Mucosa of stomach (tissue), 1 donor: Measurements from ENCODE around the gene OR10A5.
"Not testable (repeated sequence)": the region's sequence is repeated elsewhere in the genome, so short reads cannot be mapped to it uniquely, and the experiment has no call there.

Experiments used
- H3K27me3 ChIP-seq: one replicate; pipeline ENCODE4 v1.7.0; 2013; ENCODE audit warnings: mild to moderate bottlenecking, low read length; ENCODE audit not compliant: control insufficient read depth, insufficient read depth
- H3K36me3 ChIP-seq: one replicate; pipeline ENCODE4 v1.7.0; 2013; ENCODE audit warnings: low read length; ENCODE audit not compliant: control insufficient read depth, insufficient read depth
- H3K4me1 ChIP-seq: one replicate; pipeline ENCODE4 v1.7.0; 2013; ENCODE audit warnings: mild to moderate bottlenecking, low read length; ENCODE audit not compliant: control insufficient read depth, insufficient read depth
- H3K4me3 ChIP-seq: one replicate; pipeline ENCODE4 v1.7.0; 2013; ENCODE audit warnings: low read length
- H3K9ac ChIP-seq: one replicate; pipeline ENCODE4 v1.7.0; 2013; ENCODE audit warnings: mild to moderate bottlenecking, low read length, moderate library complexity
- H3K9me3 ChIP-seq: one replicate; pipeline ENCODE4 v1.7.0; 2013; ENCODE audit warnings: mild to moderate bottlenecking, low read length, moderate library complexity; ENCODE audit not compliant: control insufficient read depth
- donor health status: Pancreatic carcinoma.

Gene OR10A5, protein sequence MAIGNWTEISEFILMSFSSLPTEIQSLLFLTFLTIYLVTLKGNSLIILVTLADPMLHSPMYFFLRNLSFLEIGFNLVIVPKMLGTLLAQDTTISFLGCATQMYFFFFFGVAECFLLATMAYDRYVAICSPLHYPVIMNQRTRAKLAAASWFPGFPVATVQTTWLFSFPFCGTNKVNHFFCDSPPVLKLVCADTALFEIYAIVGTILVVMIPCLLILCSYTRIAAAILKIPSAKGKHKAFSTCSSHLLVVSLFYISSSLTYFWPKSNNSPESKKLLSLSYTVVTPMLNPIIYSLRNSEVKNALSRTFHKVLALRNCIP

GRCh38 chr11:6845383-6845782 lies at the start of gene OR10A5:
OR10A5 (plus strand) TSS chr11:6845683; CDS start chr11:6845683, 0 bp downstream.
- H3K9me3 ChIP-seq = no peaks in the 10 kb centered on the region
- no peaks in the 10 kb centered on the region for H3K4me1 ChIP-seq
- H3K27me3 ChIP-seq = no peaks in the 10 kb centered on the region
- no peak within 1 kb of the TSS for H3K9ac ChIP-seq
- H3K36me3 ChIP-seq = no peaks in the 10 kb centered on the region
- H3K4me3 ChIP-seq = no peak within 1 kb of the TSS

DNA sequence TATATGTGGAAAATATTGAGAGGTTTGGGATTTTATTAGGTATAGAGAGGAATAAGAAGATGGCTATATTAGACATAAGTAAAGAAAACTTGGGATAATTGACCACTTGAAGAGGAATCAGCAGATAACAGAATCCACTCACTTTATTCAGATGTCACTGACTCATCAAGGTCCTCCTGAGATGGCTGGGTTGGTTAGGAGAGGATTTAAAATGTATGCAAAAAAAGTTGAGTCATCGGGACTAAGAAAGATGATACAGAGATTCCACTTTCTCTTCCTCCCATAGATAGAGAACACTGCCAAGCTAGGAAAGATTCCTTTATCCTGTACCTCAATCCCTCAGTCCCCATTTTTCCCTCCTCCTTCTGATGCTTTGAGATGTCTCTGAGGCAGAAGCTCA lies 46.1 kb upstream of the OR10A5 start, which contains the start of gene OR6A2:
TSS of gene OR6A2 (minus strand) at position 288 of the 400 bp plus-strand sequence. CDS start 3,981 bp downstream, outside the sequence.
- no peak within 1 kb of the TSS for H3K9ac ChIP-seq

GRCh38 chr11:6801075-6801474 lies 44.4 kb upstream of the OR10A5 start:
- H3K36me3 ChIP-seq, H3K9me3 ChIP-seq, H3K9ac ChIP-seq, H3K4me1 ChIP-seq, H3K4me3 ChIP-seq, H3K27me3 ChIP-seq: not testable (repeated sequence)

More for the DNA sequence above, 46.1 kb upstream of the OR10A5 start, which contains the start of gene OR6A2:
- Histone ChIP-seq H3K27me3 (no peaks in the 10 kb centered on the region), H3K36me3 (no peaks in the 10 kb centered on the region), H3K9me3 (no peaks in the 10 kb centered on the region), H3K4me3 (no peak within 1 kb of the TSS), H3K4me1 (no peaks in the 10 kb centered on the region)

DNA sequence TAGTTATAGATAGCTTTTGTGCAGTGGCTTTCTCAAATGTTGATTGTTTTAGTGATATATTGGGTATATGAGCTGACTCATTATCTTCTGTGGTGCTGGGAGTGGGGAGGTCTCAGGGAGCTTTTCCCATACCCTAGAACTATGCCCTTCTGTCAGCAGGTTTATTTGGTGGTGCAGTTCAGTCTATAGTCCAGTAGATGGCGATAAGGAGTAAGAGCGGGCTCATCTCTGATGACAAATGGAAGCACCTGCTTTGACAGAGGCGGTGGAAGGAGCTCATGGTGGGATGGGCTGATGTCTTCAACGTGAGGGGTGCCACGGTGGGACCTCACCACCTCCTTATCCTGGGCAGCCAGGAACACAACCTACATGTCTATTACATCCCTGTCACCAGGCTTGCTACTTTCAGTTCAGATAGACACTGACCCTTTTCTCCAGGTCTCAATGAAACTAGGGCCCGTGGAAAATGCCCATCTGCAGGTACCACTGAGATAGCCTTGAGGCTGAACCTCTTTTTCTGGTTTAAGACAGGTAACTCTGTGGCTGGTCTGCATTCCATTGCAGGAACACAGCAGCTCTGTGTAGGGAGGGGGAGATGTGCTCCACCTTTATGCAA lies 33.0 kb upstream of the OR10A5 start:
- no peaks in the 10 kb centered on the region for H3K36me3 ChIP-seq
- no peak overlapping the region for H3K9ac ChIP-seq
- no peaks in the 10 kb centered on the region for H3K27me3 ChIP-seq
- H3K9me3 ChIP-seq = no peaks in the 10 kb centered on the region
- H3K4me1 ChIP-seq = no peaks in the 10 kb centered on the region
- no peak overlapping the region for H3K4me3 ChIP-seq

DNA sequence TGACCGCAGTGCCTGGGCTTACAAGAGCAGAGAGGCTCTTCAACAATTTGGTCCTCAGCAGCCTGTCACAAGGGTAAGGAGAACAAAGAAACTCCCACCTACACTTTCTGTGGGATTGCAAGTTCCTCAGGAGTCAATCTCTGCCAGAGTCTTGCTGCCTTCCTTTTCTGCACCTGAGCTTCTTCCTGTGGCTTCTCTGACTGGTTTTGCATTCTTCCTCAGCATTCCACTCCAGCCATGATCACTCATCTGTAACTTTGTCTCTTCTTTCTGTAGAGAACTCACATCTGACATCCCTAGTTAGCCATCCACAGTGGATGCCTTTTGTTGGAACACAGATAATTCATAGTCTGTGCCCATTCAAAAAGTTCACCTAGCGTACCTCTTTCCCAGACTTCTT lies 31.8 kb upstream of the OR10A5 start:
- no peaks in the 10 kb centered on the region for H3K4me1 ChIP-seq
- no peaks in the 10 kb centered on the region for H3K36me3 ChIP-seq

DNA sequence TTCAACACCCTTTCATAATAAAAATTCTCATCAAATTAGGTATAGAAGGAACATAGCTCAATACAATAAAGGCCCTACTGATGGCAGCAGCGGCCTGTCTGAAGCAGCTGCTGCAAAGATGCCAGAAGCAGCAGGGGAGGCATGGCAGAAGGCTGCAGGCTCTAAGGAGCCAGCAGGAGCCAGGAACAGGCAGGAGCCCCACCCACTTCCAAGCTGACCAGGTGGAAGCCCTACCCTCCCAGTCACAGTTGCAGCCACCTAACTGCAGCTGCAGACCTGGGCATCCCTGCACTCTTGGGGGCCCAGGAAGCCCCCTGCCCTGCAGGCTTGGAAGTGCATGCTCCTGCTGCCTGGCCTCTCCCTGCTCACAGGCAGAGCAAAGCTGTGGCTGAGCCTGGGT lies 27.8 kb upstream of the OR10A5 start:
- no peaks in the 10 kb centered on the region for H3K9me3 ChIP-seq
- no peaks in the 10 kb centered on the region for H3K36me3 ChIP-seq
- no peak overlapping the region for H3K4me3 ChIP-seq
- no peaks in the 10 kb centered on the region for H3K27me3 ChIP-seq
- no peak overlapping the region for H3K9ac ChIP-seq
- no peaks in the 10 kb centered on the region for H3K4me1 ChIP-seq

More for the DNA sequence above, 31.8 kb upstream of the OR10A5 start:
- no peaks in the 10 kb centered on the region for H3K9me3 ChIP-seq
- no peak overlapping the region for H3K9ac ChIP-seq
- H3K27me3 ChIP-seq = no peaks in the 10 kb centered on the region
- no peak overlapping the region for H3K4me3 ChIP-seq

GRCh38 chr11:6818967-6819366 lies 26.5 kb upstream of the OR10A5 start:
- no peak overlapping the region for H3K9ac ChIP-seq
- H3K27me3 ChIP-seq = no peaks in the 10 kb centered on the region
- no peaks in the 10 kb centered on the region for H3K4me1 ChIP-seq
- H3K9me3 ChIP-seq = no peaks in the 10 kb centered on the region
- H3K4me3 ChIP-seq = no peak overlapping the region
- no peaks in the 10 kb centered on the region for H3K36me3 ChIP-seq

DNA sequence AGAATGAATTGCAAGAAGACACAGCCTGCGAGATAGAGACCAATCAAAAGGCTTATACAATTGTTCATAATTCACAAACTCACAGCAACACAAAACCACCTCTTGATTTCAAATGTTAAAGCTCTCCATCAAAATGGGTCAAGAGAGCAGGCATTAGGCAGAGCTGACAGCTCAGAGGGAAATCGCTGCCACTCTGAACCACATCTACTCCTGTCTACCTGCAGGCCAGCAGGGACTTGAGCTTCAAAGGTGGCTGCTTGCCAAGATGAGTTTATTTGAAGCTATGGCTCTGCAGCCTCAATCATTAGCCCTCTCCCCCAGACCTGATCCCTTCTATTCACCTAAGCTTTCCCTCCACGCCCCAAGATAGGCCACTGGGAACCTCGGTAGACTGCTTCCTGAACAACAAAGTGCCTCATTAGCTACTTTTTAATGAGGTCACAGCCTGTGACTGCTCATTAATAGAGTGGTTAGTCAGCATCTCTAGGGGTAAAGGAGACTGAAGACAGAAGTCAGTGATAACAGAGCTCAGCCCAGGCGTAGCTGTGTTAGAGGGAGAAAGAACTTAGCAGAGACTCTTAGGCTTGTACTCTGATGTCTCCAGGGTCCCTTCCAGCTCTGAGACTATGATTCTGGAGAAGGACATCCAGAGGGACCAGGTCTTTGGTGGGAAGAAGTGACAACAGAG lies 21.2 kb upstream of the OR10A5 start:
- H3K9me3 ChIP-seq = no peaks in the 10 kb centered on the region

GRCh38 chr11:6825231-6825744 lies 20.2 kb upstream of the OR10A5 start:
- Histone ChIP-seq H3K36me3 (no peaks in the 10 kb centered on the region), H3K27me3 (no peaks in the 10 kb centered on the region), H3K9me3 (no peaks in the 10 kb centered on the region), H3K9ac (no peak overlapping the region), H3K4me1 (no peaks in the 10 kb centered on the region), H3K4me3 (no peak overlapping the region)

More for the DNA sequence above, 21.2 kb upstream of the OR10A5 start:
- H3K4me3 ChIP-seq = no peak overlapping the region
- H3K9ac ChIP-seq = no peak overlapping the region
- no peaks in the 10 kb centered on the region for H3K4me1 ChIP-seq
- no peaks in the 10 kb centered on the region for H3K27me3 ChIP-seq
- no peaks in the 10 kb centered on the region for H3K36me3 ChIP-seq

GRCh38 chr11:6828103-6828502 lies 17.4 kb upstream of the OR10A5 start:
- Histone ChIP-seq H3K9me3 (no peaks in the 10 kb centered on the region), H3K36me3 (no peaks in the 10 kb centered on the region), H3K4me3 (no peak overlapping the region), H3K9ac (no peak overlapping the region), H3K4me1 (no peaks in the 10 kb centered on the region), H3K27me3 (no peaks in the 10 kb centered on the region)

DNA sequence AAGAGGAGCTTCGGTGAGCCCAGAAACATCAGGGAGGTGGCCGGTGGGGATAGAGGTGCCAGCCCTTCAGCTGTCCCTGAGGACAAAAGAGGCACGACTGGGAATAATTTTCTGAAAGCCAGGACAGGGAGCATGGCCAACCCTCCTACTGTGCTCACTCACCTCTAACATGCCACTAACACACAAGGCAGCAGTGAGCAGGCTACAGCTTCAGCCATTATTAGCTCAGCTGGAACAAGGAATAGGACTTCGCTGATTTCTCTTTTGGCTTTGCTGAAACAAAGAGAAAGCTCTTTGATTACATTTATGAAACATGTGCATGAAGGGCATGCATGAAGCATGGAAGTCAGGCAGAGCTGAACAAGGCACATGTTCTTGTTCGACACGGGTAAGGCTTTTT lies 12.1 kb upstream of the OR10A5 start:
- H3K4me3 ChIP-seq = no peak overlapping the region
- no peaks in the 10 kb centered on the region for H3K4me1 ChIP-seq
- no peak overlapping the region for H3K9ac ChIP-seq
- H3K9me3 ChIP-seq = no peaks in the 10 kb centered on the region
- H3K36me3 ChIP-seq = no peaks in the 10 kb centered on the region
- H3K27me3 ChIP-seq = no peaks in the 10 kb centered on the region

DNA sequence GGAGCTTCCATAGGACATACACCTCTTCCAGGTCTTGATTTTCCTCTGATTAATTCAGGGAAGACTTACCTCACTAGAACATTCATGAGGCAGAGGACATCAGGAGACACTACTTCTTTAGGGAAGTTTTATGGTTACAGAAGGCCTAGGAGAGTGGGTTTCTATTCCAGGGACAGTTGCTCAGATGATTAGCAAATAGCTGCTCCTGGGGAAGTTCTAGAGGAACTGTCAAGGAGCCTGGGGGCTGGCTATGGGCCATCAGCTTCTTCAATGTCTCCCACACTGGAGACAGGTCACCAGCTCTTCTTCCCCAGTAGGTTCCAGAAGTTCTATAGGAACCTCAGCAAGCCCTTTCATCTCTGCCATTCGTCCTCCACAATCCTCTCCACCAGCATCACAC lies 11.5 kb upstream of the OR10A5 start:
- Histone ChIP-seq H3K4me1 (no peaks in the 10 kb centered on the region), H3K36me3 (no peaks in the 10 kb centered on the region), H3K27me3 (no peaks in the 10 kb centered on the region), H3K9ac (no peak overlapping the region), H3K9me3 (no peaks in the 10 kb centered on the region), H3K4me3 (no peak overlapping the region)
